ENCODE data around the gene TICAM1. TPM values are rescaled to one million over a fixed set of nuclear protein-coding genes. Genes with fewer than 3 reads are reported as not detected.

Gene TICAM1
- total RNA-seq, 1 experiment from 2014 or later = 0.61 TPM

GRCh38 chr19:4802711-4803110 lies 28.8 kb downstream of the TICAM1 start:
- ChIA-PET POLR2A (no interaction called here), CTCF (interaction anchor here (1.0 to 2.9 kb wide), 2 partner anchors 12 to 70 kb away, joined by 4 to 9 read pairs; partner anchors contain the start of gene FEM1A)
- no peak overlapping the region for H3K27ac Mint-ChIP-seq

GRCh38 chr19:4801085-4801619 lies 30.4 kb downstream of the TICAM1 start:
- Mint-ChIP-seq H3K4me3 (no peak overlapping the region), H3K36me3 (peaks cover 11% of the 10 kb centered on the region), H3K9me3 (no peaks in the 10 kb centered on the region), H3K27ac (no peak overlapping the region), H3K27me3 (ENCODE audit: low read depth) (no peaks in the 10 kb centered on the region), H3K4me1 (no peaks in the 10 kb centered on the region)
- DNase-seq (ENCODE audit: low spot score) = no peak
- no peak for ATAC-seq
- POLR2A ChIA-PET = interaction anchor here (0.7 kb wide), 1 partner anchor 14 kb away, joined by 4 read pairs; no protein-coding TSS in a partner anchor
- no peak for TF ChIP-seq IRF2 (CRISPR knock-in tag; IDR thresholded peaks at IDR 0.05; ENCODE audit: borderline replicate concordance, low read depth)
- TF ChIP-seq GTF2I (CRISPR knock-in tag; conservative IDR thresholded peaks at IDR 0.05) = 0 out of 2 replicates have a peak, but pooled peaks have one; percentile 8
- TF ChIP-seq ZNF219 (CRISPR knock-in tag; IDR thresholded peaks at IDR 0.05; ENCODE audit: borderline replicate concordance) = no peak
- TF ChIP-seq IRF1 (CRISPR knock-in tag; IDR thresholded peaks at IDR 0.05) = no peak
- no peak for TF ChIP-seq ZSCAN18 (CRISPR knock-in tag; IDR thresholded peaks at IDR 0.05)
- TF ChIP-seq ZNF121 (CRISPR knock-in tag; IDR thresholded peaks at IDR 0.05) = peak; percentile 13; the same call in 1 of the 2 replicates
- CTCF ChIA-PET = interaction anchor here (0.7 to 3.5 kb wide), 6 partner anchors 8 to 69 kb away, joined by 3 to 18 read pairs (median 6); partner anchors contain the start of gene FEM1A

More at GRCh38 chr19:4802711-4803110, 28.8 kb downstream of the TICAM1 start:
- no peak overlapping the region for H3K4me3 Mint-ChIP-seq
- ATAC-seq (no peak), DNase-seq (ENCODE audit: low spot score) (no peak)
- no peaks in the 10 kb centered on the region for H3K27me3 Mint-ChIP-seq (ENCODE audit: low read depth)
- no peaks in the 10 kb centered on the region for H3K4me1 Mint-ChIP-seq
- no peaks in the 10 kb centered on the region for H3K9me3 Mint-ChIP-seq
- H3K36me3 Mint-ChIP-seq = peaks cover 4% of the 10 kb centered on the region; the same call in 1 of the 2 replicates
- TF ChIP-seq JAZF1 (CRISPR knock-in tag; IDR thresholded peaks at IDR 0.05) (no peak), USF2 (CRISPR knock-in tag; IDR thresholded peaks at IDR 0.05) (no peak), MYBL2 (CRISPR knock-in tag; IDR thresholded peaks at IDR 0.05) (no peak), ZNF425 (CRISPR knock-in tag; conservative IDR thresholded peaks at IDR 0.05) (no peak)

- H3K27me3 Mint-ChIP-seq (ENCODE audit: low read depth) = no peaks in the 10 kb centered on the region
- no peaks in the 10 kb centered on the region for H3K9me3 Mint-ChIP-seq
- no peak for DNase-seq (ENCODE audit: low spot score)
- no peaks in the 10 kb centered on the region for H3K4me1 Mint-ChIP-seq
- ChIA-PET POLR2A (no interaction called here), CTCF (interaction anchor here (0.7 to 3.5 kb wide), 5 partner anchors 9 to 68 kb away, joined by 4 to 18 read pairs (median 6); partner anchors contain the start of gene FEM1A)
- H3K4me3 Mint-ChIP-seq = no peak overlapping the region
- H3K27ac Mint-ChIP-seq = no peak overlapping the region
- peaks cover 11% of the 10 kb centered on the region for H3K36me3 Mint-ChIP-seq
- no peak for ATAC-seq
- TF ChIP-seq ZNF263 (CRISPR knock-in tag; IDR thresholded peaks at IDR 0.05; ENCODE audit: low read depth) (no peak), JAZF1 (CRISPR knock-in tag; IDR thresholded peaks at IDR 0.05) (no peak), EMX1 (CRISPR knock-in tag; IDR thresholded peaks at IDR 0.05) (no peak), E2F5 (CRISPR knock-in tag; IDR thresholded peaks at IDR 0.05) (no peak), E2F4 (CRISPR knock-in tag; IDR thresholded peaks at IDR 0.05; ENCODE audit: borderline replicate concordance, low read depth) (no peak), ZNF219 (CRISPR knock-in tag; IDR thresholded peaks at IDR 0.05; ENCODE audit: borderline replicate concordance) (no peak), ARID4B (CRISPR knock-in tag; IDR thresholded peaks at IDR 0.05; ENCODE audit: borderline replicate concordance) (no peak), ZNF396 (CRISPR knock-in tag; IDR thresholded peaks at IDR 0.05; ENCODE audit: borderline replicate concordance) (no peak)
Measured at GRCh38 chr19:4800591-4801081, 30.9 kb downstream of the TICAM1 start.
